WERI-Rb-1 (cell line): ENCODE measurements around the gene VAV2.

Experiments used
- DNase-seq: peaks from one replicate; pipeline ENCODE4 v3.0.0-alpha.2; 2020
- H3K27ac ChIP-seq: fragments of 250-450 bp; sonication (Bioruptor Pico); 2 replicates; pipeline ENCODE4 v1.5.1; 2020; ENCODE audit warnings: mild to moderate bottlenecking, moderate library complexity
- H3K27me3 ChIP-seq: fragments of 250-450 bp; sonication (Bioruptor Pico); 2 replicates; pipeline ENCODE4 v1.5.1; 2021; ENCODE audit warnings: mild to moderate bottlenecking, low read depth, moderate library complexity; ENCODE audit not compliant: insufficient read depth, severe bottlenecking
- H3K36me3 ChIP-seq: fragments of 250-450 bp; sonication (Bioruptor Pico); 2 replicates; pipeline ENCODE4 v1.5.1; 2020; ENCODE audit warnings: mild to moderate bottlenecking, moderate library complexity
- H3K4me3 ChIP-seq: 2 replicates; pipeline ENCODE4 v1.5.1; 2011; ENCODE audit warnings: low read depth, mild to moderate bottlenecking, control low read depth, low read length
- H3K9me3 ChIP-seq: fragments of 250-450 bp; sonication (Bioruptor Pico); 2 replicates; pipeline ENCODE4 v1.5.1; 2021; ENCODE audit warnings: mild to moderate bottlenecking, moderate library complexity; ENCODE audit not compliant: severe bottlenecking
- CTCF ChIP-seq: IDR thresholded peaks from 2 replicates; pipeline ENCODE4 v1.5.1; 2011; ENCODE audit warnings: low read depth, mild to moderate bottlenecking, control low read depth, inconsistent platforms, low read length

VAV2 gene

DNA sequence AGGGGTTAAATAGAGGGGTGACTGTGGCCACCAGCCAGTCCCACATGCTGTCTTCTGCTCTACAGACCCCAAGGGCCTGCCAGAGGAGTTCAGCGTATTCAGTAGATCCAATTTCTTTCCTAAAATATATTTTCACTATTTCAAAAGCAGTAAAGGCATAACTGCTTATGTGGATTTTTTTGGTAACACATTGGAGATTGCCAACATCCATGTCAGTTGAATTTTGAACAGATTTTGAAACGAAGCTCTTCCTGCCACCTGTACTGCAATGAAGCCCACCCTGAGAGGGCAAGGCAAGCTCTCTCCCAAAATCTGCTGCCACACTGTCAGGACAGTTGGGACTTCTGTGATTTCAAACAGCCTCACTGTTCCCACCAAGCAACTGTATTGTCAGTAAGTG lies 216.8 kb downstream of the VAV2 start:
- no peaks in the 10 kb centered on the region for H3K27me3 ChIP-seq
- peaks cover 71% of the 10 kb centered on the region for H3K36me3 ChIP-seq
- no peak overlapping the region for H3K27ac ChIP-seq
- peaks cover 6% of the 10 kb centered on the region for H3K9me3 ChIP-seq
- DNase-seq: no peak
- H3K4me3 ChIP-seq: no peak overlapping the region
- no peak for TF ChIP-seq CTCF

GRCh38 chr9:133774799-133775198 lies 217.3 kb downstream of the VAV2 start:
- no peak for DNase-seq
- no peak overlapping the region for H3K27ac ChIP-seq
- no peak overlapping the region for H3K4me3 ChIP-seq
- no peaks in the 10 kb centered on the region for H3K27me3 ChIP-seq
- no peak for TF ChIP-seq CTCF
- H3K36me3 ChIP-seq: peaks cover 71% of the 10 kb centered on the region
- peaks cover 6% of the 10 kb centered on the region for H3K9me3 ChIP-seq

DNA sequence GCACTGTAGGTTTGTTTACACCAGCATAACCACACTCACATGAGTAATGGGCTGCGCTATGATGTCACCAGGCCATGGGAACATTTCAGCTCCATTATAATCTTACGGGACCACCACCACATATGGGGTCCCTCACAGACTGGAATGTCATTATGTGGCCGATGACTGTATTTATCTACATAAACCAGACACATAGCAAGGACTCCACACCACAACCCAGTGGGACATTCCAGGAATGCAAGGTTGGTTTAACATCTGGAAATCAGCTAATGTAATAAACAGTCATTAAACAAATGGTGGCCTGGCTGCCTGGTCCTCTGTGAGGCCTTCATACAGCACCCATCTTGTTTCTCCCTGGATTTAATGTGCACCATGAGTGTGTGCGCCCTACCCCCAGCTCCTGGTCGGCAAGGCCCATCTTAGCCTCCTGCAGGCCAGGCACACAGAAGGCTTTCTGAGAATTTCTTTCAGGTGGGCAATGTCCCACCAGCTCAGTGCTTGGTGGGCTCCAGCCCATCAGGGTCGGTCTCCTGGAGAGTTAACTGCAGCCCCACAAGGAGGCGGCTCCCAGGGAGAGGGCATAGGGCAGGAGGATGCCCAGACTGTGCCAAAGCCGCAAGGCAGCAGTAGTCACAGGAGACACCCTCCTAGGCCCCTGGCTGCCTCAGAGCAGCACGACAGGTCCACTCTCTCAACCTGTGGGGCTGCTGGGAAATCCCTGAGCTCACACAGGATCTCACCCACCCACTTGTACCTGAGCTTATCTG lies 218.1 kb downstream of the VAV2 start:
- H3K4me3 ChIP-seq: no peak overlapping the region
- no peak overlapping the region for H3K27ac ChIP-seq
- DNase-seq: no peak
- H3K27me3 ChIP-seq: no peaks in the 10 kb centered on the region
- peaks cover 64% of the 10 kb centered on the region for H3K36me3 ChIP-seq
- peaks cover 6% of the 10 kb centered on the region for H3K9me3 ChIP-seq
- TF ChIP-seq CTCF: no peak

GRCh38 chr9:133772581-133772980 lies 219.5 kb downstream of the VAV2 start:
- Histone ChIP-seq H3K4me3 (no peak overlapping the region), H3K36me3 (peaks cover 62% of the 10 kb centered on the region), H3K27me3 (no peaks in the 10 kb centered on the region), H3K27ac (no peak overlapping the region), H3K9me3 (peaks cover 6% of the 10 kb centered on the region)
- no peak for TF ChIP-seq CTCF
- no peak for DNase-seq

GRCh38 chr9:133771486-133772482 lies 220.3 kb downstream of the VAV2 start:
- peak; percentile 5 for DNase-seq
- Histone ChIP-seq H3K27me3 (no peaks in the 10 kb centered on the region), H3K4me3 (no peak overlapping the region), H3K27ac (no peak overlapping the region), H3K9me3 (peaks cover 11% of the 10 kb centered on the region), H3K36me3 (peaks cover 63% of the 10 kb centered on the region)
- no peak for TF ChIP-seq CTCF
